K562 (cell line): Measurements from ENCODE around the gene STX12. TPM values are rescaled to one million over a fixed set of nuclear protein-coding genes. Genes with fewer than 3 reads are reported as not detected.

Experiments used
- ATAC-seq: fragments of 200-7000 bp; cut with Tn5 transposase; 3 replicates; pipeline ENCODE4 v1.9.1; 2020; ENCODE audit warnings: moderate library complexity
- BruUV-seq: library from RNA; stranded (reverse); fragments of 400-500 nt; replicated peaks from 2 replicates; lab custom pipeline; 2021; lab: Mats Ljungman, UMichigan
- CTCF ChIA-PET: fragments of 300-600 bp; formaldehyde crosslinking; extraction: SDS; loops from one replicate; lab custom pipeline; 2021; ENCODE audit warnings: low intra/inter-chr PET ratio; lab: Yijun Ruan, JAX
- POLR2A ChIA-PET: fragments of 300-600, 350-650 bp; sonication (Branson Sonifier 250); formaldehyde crosslinking; extraction: SDS; loops from one replicate; lab custom pipeline; 2021; ENCODE audit warnings: antibody characterized with exemption, inconsistent platforms; lab: Yijun Ruan, JAX
- DNase-seq, 4 experiments: peaks; one replicate each; pipeline versions ENCODE4 v3.0.0 to v3.0.0-alpha.2; 2011 to 2018; ENCODE audit warnings: low spot score in 3 of 4, mixed read lengths in 3 of 4; ENCODE audit errors: extremely low read depth in 1 of 4
- FAIRE-seq: peaks from 2 replicates; lab custom pipeline; 2011; peaks lifted over from hg19 to GRCh38; lab: Jason Lieb, UNC
- H2AFZ ChIP-seq: 2 replicates; pipeline ENCODE4 v1.6.0; 2011; ENCODE audit warnings: low read depth, low read length, control low read depth, inconsistent platforms
- H3K27ac ChIP-seq: fragments of 200-600 bp; 3 replicates; pipeline ENCODE4 v1.8.0; 2011; ENCODE audit warnings: low read depth, mild to moderate bottlenecking, control low read depth, inconsistent platforms, low read length, moderate library complexity, mixed read lengths; ENCODE audit errors: extremely low read depth
- H3K27me3 ChIP-seq, 2 experiments: fragments of 300-600 bp in 1 of 2; 2 replicates in 1 of 2; 3 replicates in 1 of 2; pipeline versions ENCODE4 v1.6.0 to v1.8.0; 2011; ENCODE audit warnings: inconsistent platforms in 2 of 2, low read length in 2 of 2, mild to moderate bottlenecking in 1 of 2, mixed read lengths in 1 of 2, moderate library complexity in 1 of 2; ENCODE audit not compliant: control insufficient read depth in 2 of 2, insufficient read depth in 2 of 2
- H3K36me3 ChIP-seq: fragments of 300-600 bp; 3 replicates; pipeline ENCODE4 v1.8.0; 2011; ENCODE audit warnings: mild to moderate bottlenecking, low read length, inconsistent platforms; ENCODE audit not compliant: control insufficient read depth, insufficient read depth
- H3K4me1 ChIP-seq, 2 experiments: fragments of 200-600 bp in 1 of 2; replicated peaks in 1 of 2; 2 replicates in 1 of 2; 3 replicates in 1 of 2; pipeline versions ENCODE4 v1.5.1 to v1.8.0; 2011; ENCODE audit warnings: inconsistent platforms in 2 of 2, low read length in 2 of 2, mild to moderate bottlenecking in 1 of 2, mixed read lengths in 1 of 2, moderate library complexity in 1 of 2; ENCODE audit not compliant: control insufficient read depth in 2 of 2, insufficient read depth in 2 of 2
- H3K4me2 ChIP-seq: 2 replicates; pipeline ENCODE4 v1.6.1; 2011; ENCODE audit warnings: low read length, control low read depth, inconsistent platforms, mixed read lengths; ENCODE audit not compliant: insufficient read depth
- H3K4me3 ChIP-seq: fragments of 200-600 bp; sonication (generic), shearing (Covaris generic); 2 replicates; pipeline ENCODE4 v1.5.1; 2016; ENCODE audit warnings: control low read depth, inconsistent platforms
- H3K79me2 ChIP-seq: fragments of 200-600 bp; 3 replicates; pipeline ENCODE4 v1.8.0; 2011; ENCODE audit warnings: low read length, inconsistent platforms; ENCODE audit not compliant: control insufficient read depth, insufficient read depth
- H3K9ac ChIP-seq, 2 experiments: 2 replicates each; pipeline versions ENCODE4 v1.6.0 to v1.6.1; 2011; ENCODE audit warnings: low read depth in 2 of 2, low read length in 2 of 2, control low read depth in 1 of 2, inconsistent platforms in 1 of 2, mild to moderate bottlenecking in 1 of 2, mixed read lengths in 1 of 2; ENCODE audit not compliant: insufficient read depth in 1 of 2
- H3K9me1 ChIP-seq: one replicate; pipeline ENCODE4 v1.6.0; 2011; ENCODE audit warnings: inconsistent platforms, mild to moderate bottlenecking, low read length, moderate library complexity; ENCODE audit not compliant: control insufficient read depth, insufficient read depth
- H3K9me3 ChIP-seq: replicated peaks from 2 replicates; pipeline ENCODE4 v1.5.1; 2011; ENCODE audit warnings: low read depth, low read length, inconsistent platforms; ENCODE audit not compliant: control insufficient read depth, insufficient read depth
- H4K20me1 ChIP-seq: replicated peaks from 2 replicates; pipeline ENCODE4 v1.6.1; 2011; ENCODE audit warnings: low read length, inconsistent platforms, mixed read lengths; ENCODE audit not compliant: control insufficient read depth, insufficient read depth
- HNRNPH1 ChIP-seq: fragments of 200-400 bp; formaldehyde crosslinking; optimal IDR thresholded peaks from 2 replicates; pipeline ENCODE3; 2017; ENCODE audit warnings: low read depth, mild to moderate bottlenecking, low read length, moderate library complexity
- NCOA6 ChIP-seq: fragments of 450-650 bp; IDR thresholded peaks from 2 replicates; pipeline ENCODE4 v1.6.1; 2017; ENCODE audit warnings: mild to moderate bottlenecking
- PHTF2 ChIP-seq: fragments of 250-450 bp; sonication (Bioruptor Pico); IDR thresholded peaks from 2 replicates; pipeline ENCODE4 v1.5.0; 2021; ENCODE audit warnings: mild to moderate bottlenecking
- SMAD1 ChIP-seq: fragments of 150-350 bp; IDR thresholded peaks from 2 replicates; pipeline ENCODE4 v1.6.1; 2014; ENCODE audit warnings: low read length, low read depth; ENCODE audit not compliant: partially characterized antibody
- SMC3 ChIP-seq: conservative IDR thresholded peaks from 2 replicates; pipeline ENCODE4 v1.6.1; 2011; ENCODE audit warnings: low read depth, low read length, improper control_type of control experiment; ENCODE audit not compliant: insufficient read depth
- YY1 ChIP-seq, 3 experiments: IDR thresholded peaks; 2 replicates each; pipeline ENCODE4 v1.6.1; 2011; ENCODE audit warnings: low read length in 2 of 3, mild to moderate bottlenecking in 2 of 3, moderate library complexity in 2 of 3, borderline replicate concordance in 1 of 3, control low read depth in 1 of 3, low read depth in 1 of 3; ENCODE audit not compliant: insufficient read depth in 3 of 3, insufficient replicate concordance in 2 of 3, control insufficient read depth in 1 of 3, insufficient read length in 1 of 3; ENCODE audit errors: extremely low read depth in 1 of 3
- ZNF644 ChIP-seq: fragments of 200-800 bp; sonication (Bioruptor generic); IDR thresholded peaks from 2 replicates; pipeline ENCODE4 v1.6.1; 2016; ENCODE audit warnings: low read depth, missing genetic modification characterization, missing compliant biosample characterization
- WGBS: fragments of 100-300 bp; shearing (Covaris generic); methylation state at CpG from one replicate; pipeline ENCODE4 v1.1.6; 2016; ENCODE audit warnings: low coverage, mixed read lengths; ENCODE audit not compliant: insufficient coverage; ENCODE audit errors: missing lambda C conversion rate; 5-methylcytosine and 5-hydroxymethylcytosine counted together
- in situ Hi-C: fragments of 300-500 bp; cut with MboI; formaldehyde crosslinking; loops from 4 replicates; pipeline ENCODE4 v1.15.0; 2018; ENCODE audit warnings: inconsistent platforms, mixed read lengths
- intact Hi-C: fragments of 100-400 bp; cut with micrococcal nuclease; formaldehyde crosslinking; loops from 2 replicates; pipeline ENCODE4 v1.14.2; 2022
- polyA plus RNA-seq, 8 experiments: library from polyadenylated mRNA; depleted of rRNA in 4 of 8; stranded (reverse) in 5 of 8; unstranded in 3 of 8; fragments of >200 nt; fragmentation: Nextera tagmentation in 2 of 8; fragmentation: Illumina TruSeq in 1 of 8; extraction: Ambion mirVana in 2 of 8; extraction: Trizol in 1 of 8; gene quantifications; 2 replicates each; pipeline versions ENCODE4 v1.2.1 to v1.2.3, GENCODE V29; 2011 to 2014; ENCODE audit warnings: inconsistent platforms in 1 of 8, missing spikeins in 1 of 8
- total RNA-seq, 7 experiments: library from RNA; depleted of rRNA in 6 of 7; stranded (reverse); fragments of >200 nt in 6 of 7; fragmentation: Illumina TruSeq in 2 of 7; extraction: Trizol in 2 of 7; gene quantifications; 2 replicates each; pipeline versions ENCODE4 v1.2.1 to v1.2.3, GENCODE V29; 2011 to 2021; ENCODE audit warnings: low replicate concordance in 1 of 7
- TF ChIP-seq, protein P1 (sequence below): fragments of 250-450 bp; sonication (Bioruptor Pico); IDR thresholded peaks from 2 replicates; pipeline ENCODE4 v1.8.0; 2021; ENCODE audit warnings: moderate library complexity, mild to moderate bottlenecking, inconsistent platforms
- TF ChIP-seq, protein P2 (sequence below): fragments of 450-650 bp; IDR thresholded peaks from 2 replicates; pipeline ENCODE4 v1.6.1; 2016; ENCODE audit warnings: low read depth, mild to moderate bottlenecking, moderate library complexity

STX12 gene
- total and polyA plus RNA-seq, 9 of the 15 experiments (the other 6 are each of a cell fraction or from before 2014, with no cell fraction given) = 16.9 to 31.3 (median 25.7) TPM

DNA sequence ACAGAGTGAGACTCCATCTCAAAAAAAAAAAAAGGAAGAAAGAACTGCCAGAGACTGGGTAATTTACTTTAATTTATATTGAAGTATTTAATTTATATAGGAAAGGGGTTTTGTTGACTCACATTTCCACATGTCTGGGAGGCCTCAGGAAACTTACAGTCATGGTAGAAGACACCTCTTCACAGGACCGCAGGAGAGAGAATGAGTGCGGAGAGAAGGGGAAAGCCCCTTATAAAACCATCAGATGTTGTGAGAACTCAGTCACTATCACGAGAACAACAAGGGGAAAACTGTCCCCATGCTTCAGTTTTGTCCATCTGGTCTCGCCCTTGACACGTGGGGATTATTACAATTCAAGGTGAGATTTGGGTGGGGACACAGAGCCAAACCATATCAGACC lies 31.8 kb downstream of the STX12 start:
- Histone ChIP-seq H3K9me3 (no peaks in the 10 kb centered on the region; the same call in 1 of the 2 replicates), H2AFZ (no peak overlapping the region), H4K20me1 (no peaks in the 10 kb centered on the region), H3K27ac (no peak overlapping the region), H3K27me3 (no peaks in the 10 kb centered on the region), H3K36me3 (peaks cover 41% of the 10 kb centered on the region), H3K9me1 (no peaks in the 10 kb centered on the region), H3K4me1 (no peaks in the 10 kb centered on the region), H3K4me2 (no peak overlapping the region), H3K4me3 (no peak overlapping the region), H3K9ac (no peak overlapping the region), H3K79me2 (no peaks in the 10 kb centered on the region)
- no peak for TF ChIP-seq YY1 (IDR thresholded peaks at IDR 0.05; ENCODE audit: borderline replicate concordance in 1 of 3, control insufficient read depth in 1 of 3, extremely low read depth in 1 of 3, insufficient read depth in 3 of 3, insufficient read length in 1 of 3, insufficient replicate concordance in 2 of 3, low read depth in 1 of 3, low read length in 2 of 3)
- TF ChIP-seq HNRNPH1 = no peak
- no peak for TF ChIP-seq NCOA6
- TF ChIP-seq, protein P1, sequence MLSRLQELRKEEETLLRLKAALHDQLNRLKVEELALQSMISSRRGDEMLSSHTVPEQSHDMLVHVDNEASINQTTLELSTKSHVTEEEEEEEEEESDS (CRISPR knock-in tag) = no peak
- no peak for TF ChIP-seq ZNF644 (tag)
- TF ChIP-seq SMAD1 = no peak
- TF ChIP-seq SMC3 = no peak
- no peak for TF ChIP-seq PHTF2 (CRISPR knock-in tag)
- TF ChIP-seq, protein P2, sequence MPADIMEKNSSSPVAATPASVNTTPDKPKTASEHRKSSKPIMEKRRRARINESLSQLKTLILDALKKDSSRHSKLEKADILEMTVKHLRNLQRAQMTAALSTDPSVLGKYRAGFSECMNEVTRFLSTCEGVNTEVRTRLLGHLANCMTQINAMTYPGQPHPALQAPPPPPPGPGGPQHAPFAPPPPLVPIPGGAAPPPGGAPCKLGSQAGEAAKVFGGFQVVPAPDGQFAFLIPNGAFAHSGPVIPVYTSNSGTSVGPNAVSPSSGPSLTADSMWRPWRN = no peak
- DNase-seq = no peak
- ChIA-PET POLR2A (interaction anchor here (1.0 kb wide), 1 partner anchor 12 kb away, joined by 3 read pairs; no protein-coding TSS in a partner anchor), CTCF (no interaction called here)
- BruUV-seq = no TSS peak
- FAIRE-seq = no peak
- 95% methylated on average over 5 of the region's 5 CpGs for WGBS
- intact Hi-C loops (no loop called here), in situ Hi-C loops (no loop called here)
- no peak for ATAC-seq
